Measurements from ENCODE around the gene FDXR.

Gene FDXR

DNA sequence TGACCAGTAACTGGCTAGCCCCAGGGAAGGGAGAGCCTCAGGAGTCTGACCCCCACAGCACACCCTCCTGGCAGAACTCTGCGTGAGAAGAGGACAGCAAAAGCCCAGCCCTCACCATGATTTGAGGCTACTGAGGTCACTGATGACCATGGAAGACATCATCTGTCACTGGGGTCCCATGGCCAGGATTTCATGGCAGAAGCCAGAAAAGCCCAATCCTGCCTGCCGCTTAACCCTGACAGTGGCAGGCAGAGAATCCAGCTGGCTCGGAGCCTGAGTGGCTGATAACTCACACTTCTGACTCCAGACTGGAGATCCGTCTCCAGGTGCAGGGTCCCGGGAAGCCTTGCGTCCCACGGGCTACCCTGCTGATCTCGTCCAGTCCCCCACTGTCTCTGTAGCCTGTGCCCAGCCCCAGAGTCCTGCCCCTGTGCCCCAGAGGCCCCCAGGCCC, 30.6 kb downstream of the FDXR start:
- Histone ChIP-seq H3K18ac (ENCODE audit: low read length) (no peak overlapping the region), H3K9ac (ENCODE audit: low read length) (no peak overlapping the region), H4K12ac (ENCODE audit: low read depth, low read length) (no peak overlapping the region), H4K91ac (ENCODE audit: low read depth, low read length) (no peak overlapping the region), H3K27me3 (ENCODE audit: insufficient read depth, low read length) (peaks cover 15% of the 10 kb centered on the region), H3K79me1 (ENCODE audit: low read length) (no peaks in the 10 kb centered on the region), H2AK5ac (ENCODE audit: low read length) (no peak overlapping the region), H3K79me2 (ENCODE audit: control insufficient read depth, insufficient read depth, low read length, poor library complexity) (no peaks in the 10 kb centered on the region), H2BK5ac (ENCODE audit: low read depth, low read length, poor library complexity) (no peak overlapping the region), H3K4me3 (ENCODE audit: low read depth, low read length) (no peak overlapping the region), H2BK120ac (ENCODE audit: insufficient read depth, low read length, poor library complexity) (no peak overlapping the region), H3K14ac (ENCODE audit: low read length) (no peak overlapping the region), H2BK12ac (ENCODE audit: low read length) (no peak overlapping the region), H3K36me3 (ENCODE audit: control insufficient read depth in 1 of 2, insufficient read depth in 2 of 2, low read length in 2 of 2) (peaks cover 0 to 6% of the 10 kb centered on the region in 2 experiments), H3K4me1 (ENCODE audit: control insufficient read depth in 1 of 2, insufficient read depth in 2 of 2, low read length in 2 of 2) (peaks cover 0 to 6% of the 10 kb centered on the region in 2 experiments), H3K23ac (ENCODE audit: low read length) (no peak overlapping the region), H3K4me2 (ENCODE audit: low read length) (peak overlapping the region; percentile 83), H4K8ac (ENCODE audit: low read depth, low read length) (no peak overlapping the region), H3K4ac (ENCODE audit: low read depth, low read length) (no peak overlapping the region), H3K27ac (ENCODE audit: low read depth, low read length) (no peak overlapping the region), H2AFZ (ENCODE audit: insufficient read depth, low read length, poor library complexity) (no peak overlapping the region), H3K9me3 (ENCODE audit: insufficient read depth, low read depth, low read length) (no peaks in the 10 kb centered on the region)
- WGBS (ENCODE audit: extremely low coverage, insufficient coverage, insufficient read length), result no CpG with 5 or more reads among the region's 8 CpGs
- no peak for DNase-seq

DNA sequence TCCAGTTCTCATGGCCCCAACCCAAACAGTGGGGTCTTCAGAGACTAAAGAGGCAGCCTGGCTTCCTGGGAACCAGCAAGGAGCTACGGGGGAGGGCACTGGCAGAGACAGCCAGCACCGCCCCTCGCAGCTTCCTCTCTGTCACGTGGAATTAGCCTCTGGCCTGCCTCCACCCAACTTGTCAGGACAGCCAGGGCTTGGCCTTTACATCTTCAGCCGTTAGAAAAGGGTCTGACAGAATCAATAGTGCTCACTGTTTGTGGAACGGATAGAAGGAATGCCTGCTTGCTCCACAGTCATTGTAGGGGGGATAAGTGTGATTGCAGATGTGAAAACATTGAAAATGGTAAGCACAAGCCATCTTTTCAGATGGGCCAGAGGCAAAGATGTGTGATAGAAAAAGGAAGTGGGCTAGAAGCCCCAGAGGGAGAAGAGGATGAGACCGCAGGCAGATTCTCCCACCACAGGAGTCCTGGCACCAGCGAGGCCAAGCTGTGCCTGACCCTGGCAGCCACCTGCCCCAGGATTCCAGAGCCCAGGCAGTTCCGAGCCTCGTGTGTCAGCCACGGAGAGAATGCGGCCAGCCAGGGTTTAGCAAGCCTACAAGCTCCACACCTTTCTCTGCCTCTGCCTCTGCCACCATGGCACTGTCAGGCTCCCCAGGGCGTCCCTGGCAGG, 31.7 kb downstream of the FDXR start:
- no peak overlapping the region for H3K4ac ChIP-seq (ENCODE audit: low read depth, low read length)
- peaks cover 0 to 6% of the 10 kb centered on the region in 2 experiments for H3K4me1 ChIP-seq (ENCODE audit: control insufficient read depth in 1 of 2, insufficient read depth in 2 of 2, low read length in 2 of 2)

DNA sequence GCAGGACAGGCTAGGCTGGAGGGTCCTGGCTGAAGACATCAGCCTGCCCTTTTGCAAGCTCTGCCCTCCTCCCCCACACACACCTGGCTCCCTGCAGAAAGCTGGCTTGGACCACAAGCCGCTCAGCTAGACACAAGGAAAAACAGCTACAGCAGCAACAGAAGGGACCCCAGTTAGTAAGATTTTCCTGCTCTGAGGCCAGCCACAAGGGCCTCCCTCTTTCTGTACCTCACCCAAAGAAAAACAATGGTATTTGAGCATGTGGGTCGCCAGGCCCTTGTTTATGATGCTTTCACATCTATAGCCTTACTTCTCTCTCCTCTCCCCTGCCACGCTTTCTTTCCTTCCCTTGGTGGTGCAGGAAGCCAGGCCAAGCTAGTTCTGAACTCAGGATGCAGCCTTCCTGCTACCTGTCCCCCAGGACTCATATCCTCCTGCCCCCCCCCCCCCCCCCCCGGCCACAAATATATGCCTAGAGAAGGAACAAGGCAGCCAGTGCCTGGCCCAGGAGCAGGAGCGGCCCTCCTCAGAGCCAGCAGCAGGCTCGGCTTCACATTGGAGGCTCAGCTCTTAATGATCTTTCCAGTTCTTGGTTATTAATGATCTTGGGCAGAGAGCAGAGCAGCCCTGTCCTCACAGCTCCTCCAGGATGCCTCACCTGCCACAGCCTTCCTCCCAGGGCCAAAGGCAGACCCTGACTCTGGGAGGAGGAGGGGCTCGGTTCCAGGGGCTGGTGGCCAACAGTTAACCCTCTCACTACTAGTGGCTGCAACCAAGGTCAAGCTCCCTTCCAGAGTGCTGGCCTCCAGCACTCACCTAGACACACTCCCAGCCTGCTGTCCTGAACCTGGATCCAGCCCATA, 32.6 kb downstream of the FDXR start:
- H3K4me3 ChIP-seq (ENCODE audit: low read depth, low read length), result no peak overlapping the region
- no peak overlapping the region for H3K14ac ChIP-seq (ENCODE audit: low read length)
- no CpG with 5 or more reads among the region's 7 CpGs for WGBS (ENCODE audit: extremely low coverage, insufficient coverage, insufficient read length)
- H3K4me1 ChIP-seq (ENCODE audit: control insufficient read depth in 1 of 2, insufficient read depth in 2 of 2, low read length in 2 of 2), result peaks cover 0 to 6% of the 10 kb centered on the region in 2 experiments
- no peaks in the 10 kb centered on the region for H3K79me1 ChIP-seq (ENCODE audit: low read length)
- no peak overlapping the region for H2BK120ac ChIP-seq (ENCODE audit: insufficient read depth, low read length, poor library complexity)
- H3K4ac ChIP-seq (ENCODE audit: low read depth, low read length), result no peak overlapping the region
- H3K36me3 ChIP-seq (ENCODE audit: control insufficient read depth in 1 of 2, insufficient read depth in 2 of 2, low read length in 2 of 2), result peaks cover 13 to 20% of the 10 kb centered on the region in 2 experiments
- DNase-seq, result no peak
- H3K27me3 ChIP-seq (ENCODE audit: insufficient read depth, low read length), result peaks cover 15% of the 10 kb centered on the region
- H2BK12ac ChIP-seq (ENCODE audit: low read length), result no peak overlapping the region
- no peak overlapping the region for H3K4me2 ChIP-seq (ENCODE audit: low read length)
- no peaks in the 10 kb centered on the region for H3K79me2 ChIP-seq (ENCODE audit: control insufficient read depth, insufficient read depth, low read length, poor library complexity)
- no peak overlapping the region for H4K91ac ChIP-seq (ENCODE audit: low read depth, low read length)
- no peak overlapping the region for H3K18ac ChIP-seq (ENCODE audit: low read length)
- H3K9ac ChIP-seq (ENCODE audit: low read length), result no peak overlapping the region
- no peak overlapping the region for H3K23ac ChIP-seq (ENCODE audit: low read length)
- no peak overlapping the region for H2BK5ac ChIP-seq (ENCODE audit: low read depth, low read length, poor library complexity)
- H3K27ac ChIP-seq (ENCODE audit: low read depth, low read length), result no peak overlapping the region
- H4K8ac ChIP-seq (ENCODE audit: low read depth, low read length), result no peak overlapping the region
- H2AK5ac ChIP-seq (ENCODE audit: low read length), result no peak overlapping the region
- no peak overlapping the region for H2AFZ ChIP-seq (ENCODE audit: insufficient read depth, low read length, poor library complexity)
- H4K12ac ChIP-seq (ENCODE audit: low read depth, low read length), result no peak overlapping the region
- H3K9me3 ChIP-seq (ENCODE audit: insufficient read depth, low read depth, low read length), result no peaks in the 10 kb centered on the region

More for the DNA sequence above, 31.7 kb downstream of the FDXR start:
- no peak overlapping the region for H4K12ac ChIP-seq (ENCODE audit: low read depth, low read length)
- H3K27me3 ChIP-seq (ENCODE audit: insufficient read depth, low read length), result peaks cover 15% of the 10 kb centered on the region
- H3K9ac ChIP-seq (ENCODE audit: low read length), result no peak overlapping the region
- no peaks in the 10 kb centered on the region for H3K79me2 ChIP-seq (ENCODE audit: control insufficient read depth, insufficient read depth, low read length, poor library complexity)
- H3K27ac ChIP-seq (ENCODE audit: low read depth, low read length), result no peak overlapping the region
- H3K79me1 ChIP-seq (ENCODE audit: low read length), result no peaks in the 10 kb centered on the region
- no peak overlapping the region for H3K18ac ChIP-seq (ENCODE audit: low read length)
- no peak overlapping the region for H2BK12ac ChIP-seq (ENCODE audit: low read length)
- peaks cover 8 to 16% of the 10 kb centered on the region in 2 experiments for H3K36me3 ChIP-seq (ENCODE audit: control insufficient read depth in 1 of 2, insufficient read depth in 2 of 2, low read length in 2 of 2)
- no peak overlapping the region for H3K4me3 ChIP-seq (ENCODE audit: low read depth, low read length)
- DNase-seq, result peak in 1 of 2 donors; percentile 5
- no peak overlapping the region for H3K23ac ChIP-seq (ENCODE audit: low read length)
- H2AK5ac ChIP-seq (ENCODE audit: low read length), result no peak overlapping the region
- H2AFZ ChIP-seq (ENCODE audit: insufficient read depth, low read length, poor library complexity), result no peak overlapping the region
- no peak overlapping the region for H4K8ac ChIP-seq (ENCODE audit: low read depth, low read length)
- no peak overlapping the region for H3K4me2 ChIP-seq (ENCODE audit: low read length)
- no peaks in the 10 kb centered on the region for H3K9me3 ChIP-seq (ENCODE audit: insufficient read depth, low read depth, low read length)
- H4K91ac ChIP-seq (ENCODE audit: low read depth, low read length), result no peak overlapping the region
- H3K14ac ChIP-seq (ENCODE audit: low read length), result no peak overlapping the region
- WGBS (ENCODE audit: extremely low coverage, insufficient coverage, insufficient read length), result no CpG with 5 or more reads among the region's 13 CpGs
- H2BK120ac ChIP-seq (ENCODE audit: insufficient read depth, low read length, poor library complexity), result no peak overlapping the region
- no peak overlapping the region for H2BK5ac ChIP-seq (ENCODE audit: low read depth, low read length, poor library complexity)

DNA sequence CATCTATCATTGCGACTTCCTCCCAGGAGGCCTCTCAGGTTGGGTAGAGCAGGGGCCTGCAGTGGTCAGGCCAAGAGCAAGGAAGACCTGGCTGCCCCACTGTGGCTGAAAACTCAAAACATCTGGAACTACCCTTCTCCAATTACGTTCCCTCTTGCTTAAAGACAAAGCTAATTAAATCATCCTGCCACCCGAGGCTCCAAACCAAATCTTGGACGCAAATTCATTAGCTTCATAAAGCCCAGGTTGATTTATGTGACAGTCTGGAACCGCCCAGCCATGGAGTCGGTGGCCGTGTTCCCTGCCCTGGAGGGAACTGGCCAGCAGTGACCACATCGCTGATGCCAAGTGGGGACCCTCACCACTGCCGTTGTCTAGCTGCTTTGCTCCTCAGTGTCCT, 34.5 kb downstream of the FDXR start:
- H3K79me2 ChIP-seq (ENCODE audit: control insufficient read depth, insufficient read depth, low read length, poor library complexity), result no peaks in the 10 kb centered on the region
- no peak overlapping the region for H2AFZ ChIP-seq (ENCODE audit: insufficient read depth, low read length, poor library complexity)
- H3K23ac ChIP-seq (ENCODE audit: low read length), result no peak overlapping the region
- no peak overlapping the region for H3K27ac ChIP-seq (ENCODE audit: low read depth, low read length)
- H2AK5ac ChIP-seq (ENCODE audit: low read length), result no peak overlapping the region
- H3K9ac ChIP-seq (ENCODE audit: low read length), result no peak overlapping the region
- no peak overlapping the region for H4K8ac ChIP-seq (ENCODE audit: low read depth, low read length)
- peaks cover 13 to 20% of the 10 kb centered on the region in 2 experiments for H3K36me3 ChIP-seq (ENCODE audit: control insufficient read depth in 1 of 2, insufficient read depth in 2 of 2, low read length in 2 of 2)
- peaks cover 0 to 6% of the 10 kb centered on the region in 2 experiments for H3K4me1 ChIP-seq (ENCODE audit: control insufficient read depth in 1 of 2, insufficient read depth in 2 of 2, low read length in 2 of 2)
- no peak overlapping the region for H3K4me2 ChIP-seq (ENCODE audit: low read length)
- no CpG with 5 or more reads among the region's 9 CpGs for WGBS (ENCODE audit: extremely low coverage, insufficient coverage, insufficient read length)
- H2BK120ac ChIP-seq (ENCODE audit: insufficient read depth, low read length, poor library complexity), result no peak overlapping the region
- H2BK12ac ChIP-seq (ENCODE audit: low read length), result no peak overlapping the region
- no peak overlapping the region for H3K4ac ChIP-seq (ENCODE audit: low read depth, low read length)
- no peaks in the 10 kb centered on the region for H3K79me1 ChIP-seq (ENCODE audit: low read length)
- H2BK5ac ChIP-seq (ENCODE audit: low read depth, low read length, poor library complexity), result no peak overlapping the region
- no peak overlapping the region for H3K4me3 ChIP-seq (ENCODE audit: low read depth, low read length)
- H3K9me3 ChIP-seq (ENCODE audit: insufficient read depth, low read depth, low read length), result no peaks in the 10 kb centered on the region
- H3K27me3 ChIP-seq (ENCODE audit: insufficient read depth, low read length), result peaks cover 6% of the 10 kb centered on the region
- no peak overlapping the region for H3K14ac ChIP-seq (ENCODE audit: low read length)
- no peak for DNase-seq
- no peak overlapping the region for H4K12ac ChIP-seq (ENCODE audit: low read depth, low read length)
- H3K18ac ChIP-seq (ENCODE audit: low read length), result no peak overlapping the region
- no peak overlapping the region for H4K91ac ChIP-seq (ENCODE audit: low read depth, low read length)

Measured in trophoblast cell (in vitro differentiated cells and primary cell).